H9 (cell line): Measurements from ENCODE around the gene CYBC1. TPM values are rescaled to one million over a fixed set of nuclear protein-coding genes. Genes with fewer than 3 reads are reported as not detected.

ENCODE experiments used
- DNase-seq: peaks from one replicate; pipeline ENCODE4 v3.0.0-alpha.2; 2017
- H2AFZ ChIP-seq: one replicate; pipeline ENCODE4 v1.6.1; 2013; ENCODE audit warnings: mild to moderate bottlenecking, low read length, control low read depth, moderate library complexity
- H2AK5ac ChIP-seq: 2 replicates; pipeline ENCODE4 v1.6.1; 2013; ENCODE audit warnings: low read length, control low read depth, mixed read lengths; ENCODE audit not compliant: insufficient read length
- H2BK120ac ChIP-seq: one replicate; pipeline ENCODE4 v1.6.1; 2013; ENCODE audit warnings: low read depth, mild to moderate bottlenecking, low read length, control low read depth, inconsistent platforms; ENCODE audit not compliant: poor library complexity, severe bottlenecking
- H2BK12ac ChIP-seq: 2 replicates; pipeline ENCODE4 v1.6.1; 2013; ENCODE audit warnings: low read length, control low read depth, mixed read lengths, low read depth; ENCODE audit not compliant: insufficient read length
- H2BK15ac ChIP-seq: 2 replicates; pipeline ENCODE4 v1.6.1; 2013; ENCODE audit warnings: low read depth, low read length, control low read depth
- H2BK20ac ChIP-seq: one replicate; pipeline ENCODE4 v1.6.1; 2013; ENCODE audit warnings: low read depth, mild to moderate bottlenecking, low read length, control low read depth, inconsistent platforms; ENCODE audit not compliant: poor library complexity, severe bottlenecking
- H2BK5ac ChIP-seq: 2 replicates; pipeline ENCODE4 v1.6.1; 2013; ENCODE audit warnings: low read length, control low read depth, mixed read lengths; ENCODE audit not compliant: insufficient read length
- H3K14ac ChIP-seq: 2 replicates; pipeline ENCODE4 v1.6.1; 2013; ENCODE audit warnings: low read length, control low read depth; ENCODE audit not compliant: insufficient read depth
- H3K18ac ChIP-seq: 2 replicates; pipeline ENCODE4 v1.6.1; 2013; ENCODE audit warnings: low read depth, mild to moderate bottlenecking, mixed read lengths, low read length, control low read depth; ENCODE audit not compliant: insufficient read length
- H3K23ac ChIP-seq: 2 replicates; pipeline ENCODE4 v1.6.1; 2013; ENCODE audit warnings: low read length, control low read depth, mixed read lengths, low read depth; ENCODE audit not compliant: insufficient read length
- H3K23me2 ChIP-seq: 2 replicates; pipeline ENCODE4 v1.6.1; 2013; ENCODE audit warnings: low read depth, mild to moderate bottlenecking, mixed read lengths, low read length, control low read depth; ENCODE audit not compliant: insufficient read length, poor library complexity, severe bottlenecking
- H3K27ac ChIP-seq: 2 replicates; pipeline ENCODE4 v1.5.1; 2013; ENCODE audit warnings: low read length, control low read depth, mixed read lengths, low read depth; ENCODE audit not compliant: insufficient read length
- H3K27me3 ChIP-seq: 2 replicates; pipeline ENCODE4 v1.6.1; 2013; ENCODE audit warnings: low read length, control low read depth, inconsistent platforms; ENCODE audit not compliant: insufficient read depth
- H3K4ac ChIP-seq: 2 replicates; pipeline ENCODE4 v1.6.1; 2013; ENCODE audit warnings: low read depth, mild to moderate bottlenecking, control low read depth, inconsistent platforms, low read length, moderate library complexity
- H3K4me1 ChIP-seq: 2 replicates; pipeline ENCODE4 v1.6.1; 2013; ENCODE audit warnings: low read length, control low read depth, inconsistent platforms; ENCODE audit not compliant: insufficient read depth
- H3K4me2 ChIP-seq: 2 replicates; pipeline ENCODE4 v1.6.1; 2013; ENCODE audit warnings: low read length, control low read depth, mixed read lengths; ENCODE audit not compliant: insufficient read length, insufficient read depth
- H3K56ac ChIP-seq: 2 replicates; pipeline ENCODE4 v1.6.1; 2013; ENCODE audit warnings: low read depth, mild to moderate bottlenecking, mixed read lengths, low read length, control low read depth; ENCODE audit not compliant: insufficient read length
- H3K79me1 ChIP-seq: 2 replicates; pipeline ENCODE4 v1.6.1; 2013; ENCODE audit warnings: low read depth, mild to moderate bottlenecking, moderate library complexity, low read length, control low read depth, inconsistent platforms; ENCODE audit not compliant: insufficient read depth, poor library complexity, severe bottlenecking
- H3K79me2 ChIP-seq: 2 replicates; pipeline ENCODE4 v1.6.1; 2013; ENCODE audit warnings: low read length, control low read depth, inconsistent platforms; ENCODE audit not compliant: insufficient read depth
- H3K9ac ChIP-seq: 2 replicates; pipeline ENCODE4 v1.6.1; 2013; ENCODE audit warnings: low read length, control low read depth, mixed read lengths; ENCODE audit not compliant: insufficient read length; ENCODE audit errors: extremely low read depth
- H3K9me3 ChIP-seq: one replicate; pipeline ENCODE4 v1.6.1; 2013; ENCODE audit warnings: low read depth, low read length, inconsistent platforms; ENCODE audit not compliant: control insufficient read depth
- H3T11ph ChIP-seq: one replicate; pipeline ENCODE4 v1.6.1; 2013; ENCODE audit warnings: mild to moderate bottlenecking, low read length, control low read depth, inconsistent platforms
- H4K20me1 ChIP-seq: one replicate; pipeline ENCODE4 v1.6.1; 2013; ENCODE audit not compliant: control insufficient read depth, insufficient read length, insufficient read depth
- H4K5ac ChIP-seq: 2 replicates; pipeline ENCODE4 v1.6.1; 2013; ENCODE audit warnings: low read depth, mild to moderate bottlenecking, mixed read lengths, low read length, control low read depth; ENCODE audit not compliant: insufficient read length
- H4K8ac ChIP-seq: replicated peaks from 2 replicates; pipeline ENCODE4 v1.6.1; 2013; ENCODE audit warnings: low read length, control low read depth, mixed read lengths, low read depth; ENCODE audit not compliant: insufficient read length
- H4K91ac ChIP-seq: 2 replicates; pipeline ENCODE4 v1.6.1; 2013; ENCODE audit warnings: low read depth, mild to moderate bottlenecking, moderate library complexity, mixed read lengths, low read length, control low read depth; ENCODE audit not compliant: insufficient read length
- H3K27ac Mint-ChIP-seq, 3 experiments: 2 replicates in 2 of 3; 3 replicates in 1 of 3; pipeline ENCODE4 v1.8.0; 2020 to 2021; ENCODE audit warnings: mixed read lengths in 3 of 3, mild to moderate bottlenecking in 1 of 3, moderate library complexity in 1 of 3
- H3K27me3 Mint-ChIP-seq: 2 replicates; pipeline ENCODE4 v1.8.0; 2021; ENCODE audit warnings: low read depth, mild to moderate bottlenecking, moderate library complexity, mixed read lengths
- H3K36me3 Mint-ChIP-seq, 3 experiments: 2 replicates in 2 of 3; 3 replicates in 1 of 3; pipeline ENCODE4 v1.8.0; 2020 to 2021; ENCODE audit warnings: low read depth in 3 of 3, mixed read lengths in 3 of 3; ENCODE audit not compliant: insufficient read depth in 1 of 3
- H3K4me1 Mint-ChIP-seq, 2 experiments: 2 replicates each; pipeline ENCODE4 v1.8.0; 2020; ENCODE audit warnings: mixed read lengths in 2 of 2
- H3K4me3 Mint-ChIP-seq, 2 experiments: 2 replicates in 1 of 2; 3 replicates in 1 of 2; pipeline ENCODE4 v1.8.0; 2020 to 2021; ENCODE audit warnings: mild to moderate bottlenecking in 2 of 2, mixed read lengths in 2 of 2, moderate library complexity in 1 of 2
- H3K9me3 Mint-ChIP-seq, 2 experiments: 2 replicates in 1 of 2; 3 replicates in 1 of 2; pipeline ENCODE4 v1.8.0; 2020; ENCODE audit warnings: mild to moderate bottlenecking in 2 of 2, mixed read lengths in 2 of 2, moderate library complexity in 1 of 2
- CTCF ChIP-seq: fragments of 200-600 bp; sonication (generic); conservative IDR thresholded peaks from 3 replicates; pipeline ENCODE4 v1.8.0; 2021; ENCODE audit warnings: antibody characterized with exemption, mild to moderate bottlenecking
- WGBS: extraction: QIAGEN DNeasy Blood & Tissue Kit; methylation state at CpG from one replicate; pipeline ENCODE4 v1.1.7; 2013; ENCODE audit warnings: missing lambda C conversion rate, low lambda C conversion rate, mixed read lengths; ENCODE audit not compliant: insufficient read length; ENCODE audit errors: extremely low coverage; 5-methylcytosine and 5-hydroxymethylcytosine counted together
- total RNA-seq: library from RNA; stranded (reverse); gene quantifications from 2 replicates; pipeline ENCODE4 v1.2.1, GENCODE V29; 2021

Gene CYBC1
- total RNA-seq, 1 experiment from 2014 or later: 81.7 TPM

- Histone ChIP-seq H2BK15ac (no peak overlapping the region), H4K8ac (no peak overlapping the region), H2BK120ac (no peak overlapping the region), H3K23ac (no peak overlapping the region), H3K4me1 (no peaks in the 10 kb centered on the region), H3K56ac (no peak overlapping the region), H4K20me1 (peaks cover 3% of the 10 kb centered on the region), H2AFZ (no peak overlapping the region), H3K14ac (no peak overlapping the region; the same call in 1 of the 2 replicates), H3K79me1 (no peaks in the 10 kb centered on the region), H3K27me3 (no peaks in the 10 kb centered on the region), H4K91ac (no peak overlapping the region), H3K23me2 (no peaks in the 10 kb centered on the region), H2BK12ac (no peak overlapping the region), H3K79me2 (no peaks in the 10 kb centered on the region), H3K27ac (no peak overlapping the region), H4K5ac (no peak overlapping the region), H3K9ac (no peak overlapping the region), H3K9me3 (no peaks in the 10 kb centered on the region), H3K4me2 (no peak overlapping the region), H2AK5ac (no peak overlapping the region), H2BK5ac (no peak overlapping the region), H2BK20ac (no peak overlapping the region), H3T11ph (no peak overlapping the region), H3K18ac (no peak overlapping the region), H3K4ac (no peak overlapping the region)
- H3K9me3 Mint-ChIP-seq: no peaks in the 10 kb centered on the region; a peak in 1 of 5 replicates
- H3K36me3 Mint-ChIP-seq: peaks cover 20 to 52% (median 45%) of the 10 kb centered on the region in 3 experiments
- DNase-seq: no peak
- H3K27ac Mint-ChIP-seq: peak overlapping the region in 1 of 3 experiments; percentile 3; a peak in 1 of 7 replicates
- TF ChIP-seq CTCF: no peak
- H3K27me3 Mint-ChIP-seq: peaks cover under 1% of the 10 kb centered on the region
- no CpG with 5 or more reads among the region's 8 CpGs for WGBS
- no peak overlapping the region for H3K4me3 Mint-ChIP-seq
- peaks cover 3 to 5% of the 10 kb centered on the region in 2 experiments for H3K4me1 Mint-ChIP-seq
These were observed 38.6 kb upstream of the CYBC1 start for GRCh38 chr17:82489117-82489516.
